Suprapubic skin (tissue), 4 donors: ENCODE data around the gene CEP112. TPM values are rescaled to one million over a fixed set of nuclear protein-coding genes. Genes with fewer than 3 reads are reported as not detected.

Experiments
- DNase-seq, 2 donors: peaks; one replicate each; pipeline ENCODE4 v3.0.0-alpha.2; 2019; ENCODE audit warnings: low spot score in 2 of 2
- H3K27ac ChIP-seq: fragments of 200-600 bp; sonication (generic); one replicate; pipeline ENCODE4 v1.5.1; 2019
- H3K27me3 ChIP-seq: fragments of 200-600 bp; sonication (generic); one replicate; pipeline ENCODE4 v1.5.1; 2019
- H3K36me3 ChIP-seq: fragments of 200-600 bp; sonication (generic); one replicate; pipeline ENCODE4 v1.5.1; 2019
- H3K4me1 ChIP-seq: fragments of 200-600 bp; sonication (generic); one replicate; pipeline ENCODE4 v1.5.1; 2019
- H3K4me3 ChIP-seq: fragments of 200-600 bp; sonication (generic); one replicate; pipeline ENCODE4 v1.5.1; 2019; ENCODE audit warnings: mild to moderate bottlenecking
- H3K9me3 ChIP-seq: fragments of 200-600 bp; sonication (generic); one replicate; pipeline ENCODE4 v1.5.1; 2019
- CTCF ChIP-seq, 2 donors: fragments of 200-600 bp in 1 of 2; fragments of 450-650 bp in 1 of 2; sonication (generic) in 1 of 2; IDR thresholded peaks; one replicate each; pipeline ENCODE4 v1.5.1; 2016 to 2019; ENCODE audit warnings: antibody characterized with exemption in 2 of 2, mild to moderate bottlenecking in 1 of 2, moderate library complexity in 1 of 2
- EP300 ChIP-seq: sonication (generic); formaldehyde crosslinking; IDR thresholded peaks from one replicate; pipeline ENCODE4 v1.6.1; 2017; ENCODE audit warnings: antibody characterized with exemption
- POLR2A ChIP-seq, 2 donors: fragments of 450-650 bp; IDR thresholded peaks; one replicate each; pipeline ENCODE4 v1.6.1; 2017; ENCODE audit warnings: antibody characterized with exemption in 2 of 2, mild to moderate bottlenecking in 2 of 2, moderate library complexity in 2 of 2
- POLR2AphosphoS5 ChIP-seq, 3 donors: sonication (generic); formaldehyde crosslinking; IDR thresholded peaks; one replicate each; pipeline ENCODE4 v1.6.1; 2017; ENCODE audit warnings: antibody characterized with exemption in 3 of 3
- WGBS: methylation state at CpG from one replicate; pipeline ENCODE4 v1.1.5; 2018; 5-methylcytosine and 5-hydroxymethylcytosine counted together
- total RNA-seq, 4 donors: library from RNA; depleted of rRNA; stranded (reverse); fragments of >200 nt; gene quantifications; one replicate each; pipeline ENCODE4 v1.1.0, GENCODE V29; 2016

The CEP112 gene
- total RNA-seq, 4 donors from 2014 or later = 0.68 to 14.1 (median 6.6) TPM

- no peak overlapping the region for H3K4me3 ChIP-seq
- no peak overlapping the region for H3K27ac ChIP-seq
- no peak for TF ChIP-seq EP300
- no peak for TF ChIP-seq CTCF (IDR thresholded peaks at IDR 0.05)
- TF ChIP-seq POLR2AphosphoS5 (IDR thresholded peaks at IDR 0.05) = no peak
- no peak for TF ChIP-seq POLR2A (IDR thresholded peaks at IDR 0.05)
- no peak for DNase-seq
- WGBS = 92% methylated on average over 1 of the region's 1 CpG
- no peaks in the 10 kb centered on the region for H3K27me3 ChIP-seq
- H3K4me1 ChIP-seq = no peaks in the 10 kb centered on the region
- H3K36me3 ChIP-seq = no peaks in the 10 kb centered on the region
- H3K9me3 ChIP-seq = peaks cover 5% of the 10 kb centered on the region
Observed at GRCh38 chr17:65910836-65911235, 281.1 kb downstream of the CEP112 start.

GRCh38 chr17:65902831-65903522 lies 289.0 kb downstream of the CEP112 start:
- no peaks in the 10 kb centered on the region for H3K4me1 ChIP-seq
- H3K27ac ChIP-seq = no peak overlapping the region
- 89% methylated on average over 11 of the region's 11 CpGs for WGBS
- TF ChIP-seq EP300 (no peak), POLR2A (IDR thresholded peaks at IDR 0.05) (no peak), CTCF (IDR thresholded peaks at IDR 0.05) (no peak), POLR2AphosphoS5 (IDR thresholded peaks at IDR 0.05) (no peak)
- no peaks in the 10 kb centered on the region for H3K36me3 ChIP-seq
- H3K9me3 ChIP-seq = no peaks in the 10 kb centered on the region
- H3K27me3 ChIP-seq = no peaks in the 10 kb centered on the region
- H3K4me3 ChIP-seq = no peak overlapping the region
- no peak for DNase-seq

- no peaks in the 10 kb centered on the region for H3K27me3 ChIP-seq
- H3K36me3 ChIP-seq = no peaks in the 10 kb centered on the region
- 95% methylated on average over 10 of the region's 10 CpGs for WGBS
- no peak for TF ChIP-seq POLR2AphosphoS5 (IDR thresholded peaks at IDR 0.05)
- TF ChIP-seq POLR2A (IDR thresholded peaks at IDR 0.05) = no peak
- no peak for TF ChIP-seq EP300
- no peak for TF ChIP-seq CTCF (IDR thresholded peaks at IDR 0.05)
- H3K9me3 ChIP-seq = no peaks in the 10 kb centered on the region
- no peaks in the 10 kb centered on the region for H3K4me1 ChIP-seq
- no peak overlapping the region for H3K27ac ChIP-seq
- DNase-seq = no peak
- no peak overlapping the region for H3K4me3 ChIP-seq
Observed at GRCh38 chr17:65902155-65902554, 289.8 kb downstream of the CEP112 start.

- no peaks in the 10 kb centered on the region for H3K36me3 ChIP-seq
- TF ChIP-seq POLR2A (IDR thresholded peaks at IDR 0.05) (no peak), POLR2AphosphoS5 (IDR thresholded peaks at IDR 0.05) (no peak), EP300 (no peak), CTCF (IDR thresholded peaks at IDR 0.05) (no peak)
- no peak for DNase-seq
- no peak overlapping the region for H3K27ac ChIP-seq
- H3K27me3 ChIP-seq = no peaks in the 10 kb centered on the region
- no peaks in the 10 kb centered on the region for H3K9me3 ChIP-seq
- no peaks in the 10 kb centered on the region for H3K4me1 ChIP-seq
- no peak overlapping the region for H3K4me3 ChIP-seq
Observed at GRCh38 chr17:65901394-65901793, 290.5 kb downstream of the CEP112 start.

- WGBS = 88% methylated on average over 6 of the region's 6 CpGs
- no peak for DNase-seq
- TF ChIP-seq POLR2AphosphoS5 (IDR thresholded peaks at IDR 0.05) = no peak
- Histone ChIP-seq H3K27ac (no peak overlapping the region), H3K36me3 (no peaks in the 10 kb centered on the region), H3K4me3 (no peak overlapping the region), H3K9me3 (no peaks in the 10 kb centered on the region), H3K4me1 (no peaks in the 10 kb centered on the region), H3K27me3 (no peaks in the 10 kb centered on the region)
Observed at GRCh38 chr17:65900216-65900615, 291.7 kb downstream of the CEP112 start.

GRCh38 chr17:65898651-65899050 lies 293.3 kb downstream of the CEP112 start:
- TF ChIP-seq EP300 (no peak), POLR2A (IDR thresholded peaks at IDR 0.05) (no peak), POLR2AphosphoS5 (IDR thresholded peaks at IDR 0.05) (no peak), CTCF (IDR thresholded peaks at IDR 0.05) (no peak)
- H3K4me3 ChIP-seq = no peak overlapping the region
- no peaks in the 10 kb centered on the region for H3K4me1 ChIP-seq
- WGBS = 94% methylated on average over 3 of the region's 3 CpGs
- H3K27ac ChIP-seq = no peak overlapping the region
- H3K27me3 ChIP-seq = no peaks in the 10 kb centered on the region
- no peaks in the 10 kb centered on the region for H3K9me3 ChIP-seq
- no peaks in the 10 kb centered on the region for H3K36me3 ChIP-seq
- no peak for DNase-seq
